Liver (tissue), 9 donors: Measurements from ENCODE around the gene REEP3. TPM values are rescaled to one million over a fixed set of nuclear protein-coding genes. Genes with fewer than 3 reads are reported as not detected.

Experiments used
- DNase-seq: peaks from one replicate; pipeline ENCODE4 v3.0.0-alpha.2; 2017; ENCODE audit warnings: low spot score
- H3K27ac ChIP-seq, 2 donors: one replicate each; pipeline ENCODE4 v1.7.0; 2013; ENCODE audit warnings: inconsistent platforms in 2 of 2, low read length in 2 of 2, control low read depth in 1 of 2, low read depth in 1 of 2, mild to moderate bottlenecking in 1 of 2
- H3K27me3 ChIP-seq, 4 donors: one replicate each; pipeline versions ENCODE4 v1.6.1 to v1.7.0; 2013; ENCODE audit warnings: low read length in 3 of 4, inconsistent platforms in 1 of 4, mild to moderate bottlenecking in 1 of 4, moderate library complexity in 1 of 4; ENCODE audit not compliant: control insufficient read depth in 4 of 4, insufficient read depth in 4 of 4
- H3K36me3 ChIP-seq, 4 donors: one replicate each; pipeline versions ENCODE4 v1.6.1 to v1.7.0; 2013; ENCODE audit warnings: low read length in 3 of 4, mild to moderate bottlenecking in 3 of 4, low read depth in 1 of 4, moderate library complexity in 1 of 4; ENCODE audit not compliant: control insufficient read depth in 4 of 4, insufficient read depth in 3 of 4
- H3K4me1 ChIP-seq, 4 donors: one replicate each; pipeline versions ENCODE4 v1.6.1 to v1.7.0; 2013; ENCODE audit warnings: low read length in 3 of 4, mild to moderate bottlenecking in 3 of 4, moderate library complexity in 1 of 4; ENCODE audit not compliant: control insufficient read depth in 4 of 4, insufficient read depth in 4 of 4
- H3K4me3 ChIP-seq, 3 donors: one replicate each; pipeline versions ENCODE4 v1.6.1 to v1.7.0; 2013; ENCODE audit warnings: low read length in 3 of 3, control low read depth in 1 of 3, low read depth in 1 of 3, mild to moderate bottlenecking in 1 of 3
- H3K9ac ChIP-seq, 2 donors: one replicate each; pipeline ENCODE4 v1.7.0; 2013; ENCODE audit warnings: low read length in 2 of 2, mild to moderate bottlenecking in 2 of 2, moderate library complexity in 2 of 2, control low read depth in 1 of 2, low read depth in 1 of 2
- H3K9me3 ChIP-seq, 4 donors: one replicate each; pipeline versions ENCODE4 v1.6.1 to v1.7.0; 2013; ENCODE audit warnings: low read length in 3 of 4; ENCODE audit not compliant: control insufficient read depth in 4 of 4
- ATF3 ChIP-seq: IDR thresholded peaks from 2 replicates; pipeline ENCODE4 v1.6.1; 2016; ENCODE audit warnings: antibody characterized with exemption
- CTCF ChIP-seq: fragments of 150-350 bp; IDR thresholded peaks from 2 replicates; pipeline ENCODE4 v1.5.1; 2017; ENCODE audit warnings: improper control_type of control experiment, low read depth, low read length; ENCODE audit not compliant: missing input control
- EGR1 ChIP-seq, 2 donors: IDR thresholded peaks; 2 replicates each; pipeline ENCODE4 v1.6.1; 2016 to 2018; ENCODE audit warnings: antibody characterized with exemption in 2 of 2, low read depth in 2 of 2
- FOXA1 ChIP-seq: IDR thresholded peaks from 2 replicates; pipeline ENCODE4 v1.6.1; 2016; ENCODE audit warnings: antibody characterized with exemption
- FOXA2 ChIP-seq: IDR thresholded peaks from 2 replicates; pipeline ENCODE4 v1.6.1; 2016; ENCODE audit warnings: antibody characterized with exemption
- GABPA ChIP-seq, 2 donors: IDR thresholded peaks in 1 of 2; conservative IDR thresholded peaks in 1 of 2; 2 replicates each; pipeline ENCODE4 v1.6.1; 2016; ENCODE audit warnings: antibody characterized with exemption in 2 of 2, mild to moderate bottlenecking in 1 of 2, moderate library complexity in 1 of 2
- HNF4A ChIP-seq, 2 donors: conservative IDR thresholded peaks; 2 replicates each; pipeline ENCODE4 v1.6.1; 2016; ENCODE audit warnings: antibody characterized with exemption in 2 of 2, mild to moderate bottlenecking in 2 of 2
- HNF4G ChIP-seq: IDR thresholded peaks from 2 replicates; pipeline ENCODE4 v1.6.1; 2016; ENCODE audit warnings: antibody characterized with exemption
- JUND ChIP-seq, 2 donors: IDR thresholded peaks; 2 replicates each; pipeline ENCODE4 v1.6.1; 2016; ENCODE audit warnings: antibody characterized with exemption in 2 of 2
- MAX ChIP-seq: IDR thresholded peaks from 2 replicates; pipeline ENCODE4 v1.6.1; 2016; ENCODE audit warnings: antibody characterized with exemption
- NR2F2 ChIP-seq: IDR thresholded peaks from 2 replicates; pipeline ENCODE4 v1.6.1; 2016; ENCODE audit warnings: antibody characterized with exemption
- RAD21 ChIP-seq, 2 donors: IDR thresholded peaks; 2 replicates each; pipeline ENCODE4 v1.6.1; 2016; ENCODE audit warnings: antibody characterized with exemption in 2 of 2, mild to moderate bottlenecking in 2 of 2
- RXRA ChIP-seq, 2 donors: IDR thresholded peaks; 2 replicates each; pipeline ENCODE4 v1.6.1; 2017 to 2018; ENCODE audit warnings: antibody characterized with exemption in 2 of 2, mild to moderate bottlenecking in 1 of 2
- SP1 ChIP-seq: IDR thresholded peaks from 2 replicates; pipeline ENCODE4 v1.6.1; 2018; ENCODE audit warnings: antibody characterized with exemption, mild to moderate bottlenecking
- TAF1 ChIP-seq: conservative IDR thresholded peaks from 2 replicates; pipeline ENCODE4 v1.6.1; 2016; ENCODE audit warnings: antibody characterized with exemption, mild to moderate bottlenecking
- ZBTB33 ChIP-seq: IDR thresholded peaks from 2 replicates; pipeline ENCODE4 v1.6.1; 2016; ENCODE audit warnings: antibody characterized with exemption
- WGBS: extraction: QIAGEN DNeasy Blood & Tissue Kit; methylation state at CpG from one replicate; pipeline ENCODE4 v1.1.7; 2013; 5-methylcytosine and 5-hydroxymethylcytosine counted together
- polyA plus RNA-seq, 2 donors: library from polyadenylated mRNA; stranded (reverse) in 1 of 2; unstranded in 1 of 2; fragments of 200-250 nt in 1 of 2; fragments of >200 nt in 1 of 2; fragmentation: Nextera tagmentation in 1 of 2; extraction: Ambion mirVana in 1 of 2; gene quantifications; one replicate each; pipeline versions ENCODE4 v1.2.1 to v1.2.3, GENCODE V29; 2013 to 2015
- total RNA-seq, 2 donors: library from RNA; depleted of rRNA; stranded (reverse); fragments of >200 nt; gene quantifications; one replicate each; pipeline ENCODE4 v1.2.3, GENCODE V29; 2014
- donor health status: healthy.
- donor health status: healthy.
- donor health status: healthy.
- donor health status: healthy.
- donor health status: healthy.

Gene REEP3
- total and polyA plus RNA-seq, 4 donors, result 7.9 to 26.9 (median 18.2) TPM

- DNase-seq, result no peak
- no peak for TF ChIP-seq MAX
- Histone ChIP-seq H3K9me3 (no peaks in the 10 kb centered on the region), H3K4me1 (no peaks in the 10 kb centered on the region), H3K4me3 (no peak overlapping the region), H3K27me3 (no peaks in the 10 kb centered on the region), H3K9ac (no peak overlapping the region), H3K36me3 (peaks cover 0 to 3% (median 2%) of the 10 kb centered on the region in 4 donors), H3K27ac (no peak overlapping the region)
- WGBS, result 81% methylated on average over 4 of the region's 4 CpGs
Observed at GRCh38 chr10:63593576-63593975, 72.4 kb downstream of the REEP3 start.

GRCh38 chr10:63595072-63595471 is 73.9 kb downstream of the REEP3 start:
- no peak for TF ChIP-seq EGR1 (IDR thresholded peaks at IDR 0.05; ENCODE audit: low read depth in 2 of 2)
- TF ChIP-seq FOXA2, result no peak
- no peak for TF ChIP-seq RXRA (IDR thresholded peaks at IDR 0.05)
- no peak for TF ChIP-seq JUND (IDR thresholded peaks at IDR 0.05)
- TF ChIP-seq ZBTB33, result no peak
- no peak for TF ChIP-seq MAX
- TF ChIP-seq NR2F2, result no peak
- TF ChIP-seq FOXA1, result no peak
- no peak for TF ChIP-seq HNF4A (conservative IDR thresholded peaks at IDR 0.05)
- no peak for TF ChIP-seq TAF1
- no peak for TF ChIP-seq GABPA (IDR thresholded peaks at IDR 0.05 in 1 of 2, conservative IDR thresholded peaks at IDR 0.05 in 1 of 2)
- TF ChIP-seq RAD21 (IDR thresholded peaks at IDR 0.05), result no peak
- TF ChIP-seq SP1, result no peak
- TF ChIP-seq HNF4G, result no peak
- no peak for TF ChIP-seq CTCF
- no peak for TF ChIP-seq ATF3
- H3K27me3 ChIP-seq, result no peaks in the 10 kb centered on the region
- WGBS, result 84% methylated on average over 3 of the region's 3 CpGs
- H3K4me3 ChIP-seq, result no peak overlapping the region
- H3K4me1 ChIP-seq, result no peaks in the 10 kb centered on the region
- no peak for DNase-seq
- H3K9me3 ChIP-seq, result no peaks in the 10 kb centered on the region
- no peak overlapping the region for H3K27ac ChIP-seq
- no peak overlapping the region for H3K9ac ChIP-seq
- H3K36me3 ChIP-seq, result peaks cover 0 to 8% (median 2%) of the 10 kb centered on the region in 4 donors

GRCh38 chr10:63596924-63597323 is 75.7 kb downstream of the REEP3 start:
- no peak for DNase-seq
- no peak overlapping the region for H3K27ac ChIP-seq
- no peak for TF ChIP-seq NR2F2
- TF ChIP-seq GABPA (IDR thresholded peaks at IDR 0.05 in 1 of 2, conservative IDR thresholded peaks at IDR 0.05 in 1 of 2), result no peak
- TF ChIP-seq FOXA2, result no peak
- H3K9me3 ChIP-seq, result no peaks in the 10 kb centered on the region
- H3K27me3 ChIP-seq, result no peaks in the 10 kb centered on the region
- no peak overlapping the region for H3K9ac ChIP-seq
- H3K4me3 ChIP-seq, result no peak overlapping the region
- no peaks in the 10 kb centered on the region for H3K4me1 ChIP-seq
- peaks cover 0 to 8% (median 2%) of the 10 kb centered on the region in 4 donors for H3K36me3 ChIP-seq
- WGBS, result 81% methylated on average over 4 of the region's 4 CpGs
